GM21360 (cell line): ENCODE results near the gene MOGAT3.

Experiments
- ATAC-seq: cut with Tn5 transposase; IDR thresholded peaks from one replicate; pipeline ENCODE4 v1.9.1; 2021; ENCODE audit warnings: mild to moderate bottlenecking, moderate library complexity; ENCODE audit not compliant: unreplicated experiment

The MOGAT3 gene

DNA sequence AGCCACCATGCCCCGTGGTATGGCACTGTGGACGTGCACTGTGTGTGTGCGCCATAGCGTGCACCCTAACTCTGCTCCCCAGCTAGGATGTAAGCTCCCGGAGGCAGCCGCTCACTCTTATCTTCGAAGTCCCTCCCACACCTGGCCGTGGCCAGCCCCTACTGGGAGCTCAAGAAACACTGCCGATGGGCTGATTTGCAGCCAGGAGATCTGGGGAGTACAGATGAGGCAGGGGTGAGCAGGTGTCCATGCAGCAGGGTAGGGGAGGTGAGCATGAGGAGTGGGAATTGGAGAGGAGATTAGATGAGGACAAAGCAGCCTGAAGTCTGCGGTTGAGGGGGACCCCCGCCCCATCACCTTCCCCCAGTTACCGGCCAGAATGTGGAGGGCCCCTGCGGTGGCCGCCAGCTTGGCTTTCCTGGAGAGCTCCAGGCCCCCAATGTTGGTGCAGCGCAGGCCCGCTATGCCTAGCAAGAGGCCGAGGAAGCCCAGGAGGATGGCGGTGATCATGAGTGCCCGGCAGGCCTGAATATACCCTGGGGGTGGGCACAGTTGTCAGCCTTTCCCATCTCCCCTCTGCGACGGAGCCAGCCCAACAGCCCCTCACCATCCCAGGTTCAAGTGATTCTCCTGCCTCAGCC lies 33.2 kb upstream of the MOGAT3 start:
- ATAC-seq, result no peak

DNA sequence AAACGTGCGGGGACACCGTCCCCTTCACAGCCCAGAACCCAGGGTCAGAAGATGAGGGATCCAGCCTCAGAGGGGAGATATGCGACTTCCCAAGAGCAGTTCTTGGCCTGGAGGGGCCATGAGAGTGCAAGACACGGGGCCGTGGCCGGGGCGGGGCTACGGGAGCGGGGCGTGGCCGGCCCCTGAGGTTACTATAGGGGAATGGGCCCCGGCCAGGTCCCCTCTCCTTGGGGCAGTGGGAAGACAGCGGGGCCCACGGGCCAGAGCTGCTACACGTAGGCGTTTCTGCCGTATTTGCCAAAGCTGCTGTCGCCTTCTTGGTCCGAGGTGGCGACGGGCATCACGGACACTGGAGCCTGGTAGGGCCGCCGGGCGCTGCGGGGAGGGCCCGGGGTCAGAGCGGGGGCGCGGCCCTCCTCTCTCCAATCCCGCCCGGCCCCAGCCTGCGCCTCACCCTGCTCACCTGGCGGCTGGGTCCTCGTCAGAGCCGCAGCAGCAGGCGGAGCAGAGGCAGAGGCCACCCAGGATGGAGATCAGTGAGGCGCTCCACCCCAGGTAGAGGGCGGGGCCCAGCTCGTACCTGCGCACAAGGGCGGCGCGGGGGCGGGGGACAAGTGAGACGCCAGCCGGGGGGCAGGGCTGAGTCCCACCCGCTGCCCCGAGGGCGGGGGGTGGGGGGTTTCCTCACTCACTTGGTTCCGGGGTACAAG lies 31.5 kb upstream of the MOGAT3 start:
- ATAC-seq, result no peak

DNA sequence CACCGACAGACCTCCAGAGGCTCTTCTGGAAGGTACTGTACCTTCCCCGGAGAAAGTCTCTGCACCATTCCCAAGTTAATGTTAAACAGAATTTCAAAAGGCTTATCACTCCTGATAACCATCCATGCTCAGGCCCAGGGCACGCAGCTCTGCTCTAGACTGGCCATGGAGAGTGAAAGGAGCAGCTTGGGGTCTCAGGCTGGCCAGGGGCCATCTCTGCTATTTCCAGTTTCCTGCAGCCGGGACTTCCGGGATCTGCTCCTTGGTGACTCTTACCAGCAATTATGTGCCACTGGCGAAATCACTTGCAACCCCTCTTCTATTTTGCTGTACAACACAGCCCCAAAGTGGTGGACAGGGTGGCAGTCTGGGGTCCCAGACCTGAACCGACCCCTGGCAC lies 30.8 kb upstream of the MOGAT3 start:
- no peak for ATAC-seq

DNA sequence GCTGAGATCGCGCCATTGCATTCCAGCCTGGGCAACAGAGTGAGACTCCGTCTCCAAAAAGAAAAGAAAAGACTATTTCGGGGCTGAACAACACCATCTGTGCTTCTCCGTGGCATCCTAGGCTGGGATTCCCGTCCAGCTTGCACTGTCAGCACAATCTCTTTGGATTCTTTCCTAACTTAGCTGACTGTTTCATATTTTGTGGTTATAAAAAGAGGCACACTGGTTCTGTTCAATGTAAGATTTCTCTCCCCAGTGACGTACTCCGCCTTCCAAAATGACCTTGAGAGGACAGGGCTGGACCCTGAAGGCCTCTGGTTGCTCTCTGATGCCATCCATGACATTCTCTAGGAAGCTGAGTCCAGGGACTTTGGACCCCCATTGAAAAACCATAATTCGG lies 25.9 kb upstream of the MOGAT3 start:
- no peak for ATAC-seq

DNA sequence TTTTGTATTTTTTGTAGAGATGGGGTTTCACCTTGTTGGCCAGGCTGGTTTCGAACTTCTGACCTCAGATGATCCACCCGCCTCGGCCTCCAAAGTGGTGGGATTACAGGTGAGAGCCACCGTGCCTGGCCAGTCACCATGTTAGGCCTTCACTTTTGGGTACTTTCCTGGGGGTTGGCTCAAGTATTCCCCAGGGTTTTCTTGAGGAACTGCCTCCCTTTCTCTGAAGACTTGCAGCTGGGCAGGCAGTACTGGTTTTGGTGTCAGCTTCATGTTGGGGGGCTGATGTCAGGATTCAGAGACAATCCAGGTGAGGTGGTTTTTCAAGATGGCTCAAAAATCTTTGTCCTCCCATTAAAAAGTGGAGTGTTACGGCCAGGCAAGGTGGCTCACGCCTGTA lies 24.8 kb upstream of the MOGAT3 start:
- no peak for ATAC-seq

DNA sequence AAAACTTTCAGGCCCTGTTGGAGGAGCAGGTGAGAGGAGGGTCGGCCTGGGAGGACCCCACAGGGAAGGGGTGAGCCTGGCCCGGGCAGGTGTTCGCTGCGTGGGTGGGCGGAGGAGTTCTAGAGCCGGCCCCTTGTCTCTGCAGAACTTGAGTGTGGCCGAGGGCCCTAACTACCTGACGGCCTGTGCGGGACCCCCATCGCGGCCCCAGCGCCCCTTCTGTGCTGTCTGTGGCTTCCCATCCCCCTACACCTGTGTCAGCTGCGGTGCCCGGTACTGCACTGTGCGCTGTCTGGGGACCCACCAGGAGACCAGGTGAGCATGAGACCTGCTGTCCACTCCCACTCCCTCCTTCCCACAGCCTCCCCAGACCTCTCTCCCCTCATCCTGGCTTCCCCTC lies 22.7 kb upstream of the MOGAT3 start:
- no peak for ATAC-seq

DNA sequence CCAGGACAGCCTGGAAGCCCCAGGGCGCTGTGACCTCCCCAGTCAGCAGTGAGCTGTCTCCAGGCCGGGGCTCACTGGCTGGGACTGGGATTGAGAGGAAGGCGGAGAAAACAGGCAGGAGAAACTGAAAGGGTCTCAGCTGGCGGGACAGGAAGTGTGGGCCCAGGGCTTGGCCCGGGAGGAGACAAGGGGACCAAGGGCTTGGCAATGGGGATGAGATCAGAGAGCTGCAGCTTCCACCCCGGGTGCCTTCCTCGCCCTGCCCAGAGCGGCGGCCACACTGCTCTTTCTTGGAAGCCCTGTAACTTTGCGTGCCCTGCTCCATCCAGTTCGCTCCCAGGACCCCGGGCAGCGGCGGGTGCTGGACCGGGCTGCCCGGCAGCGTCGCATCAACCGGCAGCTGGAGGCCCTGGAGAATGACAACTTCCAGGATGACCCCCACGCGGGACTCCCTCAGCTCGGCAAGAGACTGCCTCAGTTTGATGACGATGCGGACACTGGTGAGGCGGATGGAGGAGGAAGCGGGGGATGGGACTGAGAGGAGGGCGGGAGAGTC lies 21.5 kb upstream of the MOGAT3 start:
- ATAC-seq, result no peak

DNA sequence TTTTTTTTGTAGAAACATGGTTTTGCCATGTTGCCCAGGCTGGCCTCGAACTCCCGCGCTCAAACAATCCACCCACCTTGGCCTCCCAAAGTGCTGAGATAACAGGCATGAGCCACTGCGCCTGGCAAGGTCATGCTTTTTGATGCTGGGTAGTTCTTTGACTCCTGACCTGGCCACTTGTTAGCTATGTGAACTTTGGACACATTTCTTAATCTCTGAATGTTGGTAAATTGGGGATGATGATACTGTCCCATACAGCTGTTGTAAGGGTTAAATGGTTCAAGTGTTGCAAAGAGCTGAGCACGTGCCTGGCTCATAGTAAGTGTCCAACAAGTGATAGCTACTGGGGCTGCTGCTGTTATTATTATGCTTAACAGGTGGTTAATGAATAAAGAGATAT lies 19.5 kb upstream of the MOGAT3 start:
- ATAC-seq, result no peak

DNA sequence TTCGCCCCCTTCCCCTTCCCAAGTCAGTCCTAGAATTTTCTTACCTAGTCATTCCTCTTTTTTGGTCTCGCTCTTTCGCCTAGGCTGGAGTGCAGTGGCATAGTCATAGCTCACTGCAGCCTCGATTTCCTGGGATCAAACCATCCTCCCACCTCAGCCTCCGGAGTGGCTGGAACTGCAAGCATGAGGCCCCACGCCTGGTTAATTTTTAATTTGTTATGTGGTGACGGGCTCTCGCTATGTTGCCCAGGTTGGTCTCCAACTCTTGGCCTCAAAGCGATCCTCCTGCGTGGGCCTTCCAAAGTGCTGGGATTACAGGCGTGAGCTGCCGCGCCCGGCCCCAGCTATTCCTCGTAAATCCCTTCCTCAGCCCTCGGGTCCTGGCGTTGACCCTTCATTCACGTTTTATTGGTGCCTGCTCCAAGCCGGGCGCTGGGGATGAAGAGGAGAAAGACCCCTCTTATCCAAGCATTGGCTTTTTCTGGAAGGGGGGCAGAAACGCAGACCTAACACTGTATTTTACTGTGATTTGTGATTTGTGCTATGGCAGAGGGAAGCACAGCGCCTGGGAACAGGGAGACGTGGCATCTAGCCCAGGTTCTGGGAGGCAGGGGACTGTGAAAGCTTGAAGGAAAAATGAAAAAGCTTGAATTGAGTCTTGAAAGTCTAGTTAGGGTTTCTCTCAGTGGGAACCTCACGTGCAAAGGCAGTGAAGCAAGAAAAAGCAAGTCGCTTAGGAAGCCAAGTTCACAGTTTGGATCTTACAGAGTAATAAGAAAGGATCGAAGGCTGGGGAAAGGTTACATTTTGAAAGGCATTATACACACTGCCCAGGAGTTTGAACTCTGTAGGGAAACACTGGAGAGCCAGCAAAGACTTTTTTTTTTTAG lies 17.6 kb upstream of the MOGAT3 start:
- no peak for ATAC-seq

DNA sequence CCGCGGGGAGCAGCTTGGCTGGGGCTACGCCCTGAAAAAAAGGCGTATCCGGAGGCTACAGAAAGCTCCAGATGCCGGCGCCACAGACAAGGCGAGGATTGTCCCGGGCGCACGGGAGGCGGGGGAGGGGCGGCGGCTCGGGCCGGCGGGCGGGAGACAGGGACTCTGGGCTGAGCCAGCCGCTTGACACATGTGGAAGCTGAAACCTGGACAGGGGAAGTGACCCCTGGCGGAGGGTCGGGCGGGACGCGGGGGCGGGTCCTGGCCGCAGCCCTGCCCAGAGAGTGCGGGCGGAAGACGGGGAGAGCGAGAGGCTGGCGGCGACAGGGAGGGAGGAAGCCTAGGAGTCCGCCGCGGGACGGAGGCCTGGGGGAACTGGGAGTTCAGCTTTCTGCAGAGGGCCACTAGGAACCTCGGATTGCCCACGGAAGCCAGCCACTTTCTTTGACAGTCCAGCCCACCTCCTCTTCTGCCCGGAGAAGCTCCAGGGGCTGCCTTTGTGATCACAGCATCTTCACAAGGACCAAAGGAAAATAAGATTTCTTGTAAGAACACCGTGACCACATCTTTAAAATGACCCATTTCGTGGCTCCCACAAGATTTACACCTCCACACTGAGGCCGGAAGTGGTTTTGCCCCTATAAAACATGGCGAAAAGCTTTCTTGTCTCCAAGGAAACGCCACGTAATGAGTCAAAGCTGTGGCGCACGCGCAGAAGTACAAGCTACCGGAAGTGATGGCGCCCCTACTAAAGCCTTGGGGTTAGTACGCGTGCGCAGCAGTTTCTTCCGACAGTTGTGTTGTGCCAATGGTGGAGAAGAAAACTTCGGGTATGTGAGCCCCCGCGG lies 16.8 kb upstream of the MOGAT3 start, which contains the start of the genes PLOD3 and ZNHIT1:
TSS of gene PLOD3 (minus strand) at position 194 of the 848 bp plus-strand sequence. CDS start 307 bp downstream, outside the sequence.
TSS of gene ZNHIT1 (plus strand) at position 778 of the 848 bp plus-strand sequence. CDS start at position 809, 31 bp downstream.
- peak; percentile 56 for ATAC-seq

DNA sequence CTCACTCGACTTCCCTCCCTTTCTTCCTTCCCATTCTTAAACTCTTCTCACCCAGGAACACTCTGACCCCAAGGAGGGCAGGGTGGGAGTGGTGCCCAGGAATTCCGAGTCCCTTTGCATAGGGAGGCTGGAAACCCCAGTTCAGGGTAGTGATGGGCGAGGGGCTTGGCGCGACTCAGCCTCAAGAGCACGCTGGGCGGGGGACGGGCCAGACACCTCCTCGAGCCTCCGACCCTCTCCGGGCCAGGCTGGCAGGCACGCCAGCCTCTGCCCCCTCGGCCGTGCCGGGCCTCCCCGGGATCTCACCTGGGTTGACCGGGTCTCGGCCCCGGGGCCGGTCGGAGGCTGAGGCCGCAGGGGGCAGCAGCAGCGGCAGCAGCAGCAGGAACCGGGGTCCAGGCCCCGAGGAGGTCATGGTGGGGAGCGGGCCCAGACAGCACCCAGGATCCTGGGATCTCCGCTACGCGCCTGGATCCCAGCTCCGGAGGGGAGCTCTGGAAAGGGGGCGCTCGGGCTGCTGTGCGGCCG lies 16.1 kb upstream of the MOGAT3 start:
- peak; percentile 20 for ATAC-seq

DNA sequence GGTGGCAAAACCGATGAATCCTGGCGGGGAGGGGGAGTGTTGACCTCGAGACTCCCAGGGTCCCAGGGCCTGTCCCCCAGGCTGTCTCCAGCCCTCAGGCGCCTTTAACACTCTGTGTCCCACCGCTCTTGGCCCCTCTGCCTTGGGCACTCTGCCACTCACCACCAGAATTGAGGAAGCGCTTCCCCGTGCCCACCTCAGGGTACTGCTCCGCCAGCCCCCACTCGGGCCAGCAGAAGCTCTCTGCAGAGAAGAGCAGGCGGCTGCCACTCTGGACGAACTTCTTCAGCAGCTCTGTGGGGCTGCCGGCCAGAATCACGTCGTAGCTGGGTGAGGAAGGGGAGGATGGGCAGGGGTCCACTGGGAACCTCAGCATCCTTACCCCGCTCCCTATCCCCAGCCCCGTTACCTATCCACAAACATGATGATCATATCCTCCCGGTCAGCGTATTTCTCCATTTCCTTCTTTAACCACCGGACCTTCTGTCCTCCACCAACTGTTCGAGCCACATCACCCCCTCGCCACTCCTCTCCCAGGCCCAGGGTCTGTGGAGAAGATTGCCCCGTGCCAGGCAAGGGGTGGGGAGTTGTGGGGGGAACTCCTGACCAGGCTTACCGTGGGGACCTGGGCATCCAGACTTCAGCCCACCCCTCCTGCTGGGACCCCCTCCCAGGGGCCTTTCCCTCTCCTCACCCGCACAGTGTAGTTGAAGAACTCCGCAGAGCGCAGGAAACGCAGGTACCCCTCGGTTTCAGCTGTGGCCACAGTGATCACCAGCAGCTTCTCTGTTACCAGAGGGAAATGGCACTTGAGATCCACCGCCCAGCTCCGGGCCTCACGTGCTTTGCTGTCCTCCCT lies 15.4 kb upstream of the MOGAT3 start:
- ATAC-seq, result no peak

DNA sequence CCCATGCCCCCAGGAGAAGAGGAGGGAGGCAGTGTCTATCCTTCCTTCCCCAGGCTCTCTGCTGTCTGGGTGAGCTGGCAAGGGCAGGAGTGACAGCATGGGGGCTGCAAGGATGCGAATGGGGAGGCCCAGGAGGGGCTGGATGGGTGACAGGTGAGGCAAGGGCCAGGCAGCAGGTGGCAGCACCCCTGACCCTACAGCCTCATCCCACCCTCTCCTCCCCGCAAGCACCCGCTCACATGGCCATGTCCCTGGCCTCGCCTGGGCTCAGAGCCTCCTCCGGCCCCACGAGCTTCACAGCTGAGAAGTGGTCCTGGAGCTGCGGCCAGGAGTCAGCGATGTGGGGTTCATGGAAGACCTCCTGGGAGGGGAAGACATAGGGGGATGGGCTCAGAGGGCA lies 11.2 kb upstream of the MOGAT3 start:
- no peak for ATAC-seq

DNA sequence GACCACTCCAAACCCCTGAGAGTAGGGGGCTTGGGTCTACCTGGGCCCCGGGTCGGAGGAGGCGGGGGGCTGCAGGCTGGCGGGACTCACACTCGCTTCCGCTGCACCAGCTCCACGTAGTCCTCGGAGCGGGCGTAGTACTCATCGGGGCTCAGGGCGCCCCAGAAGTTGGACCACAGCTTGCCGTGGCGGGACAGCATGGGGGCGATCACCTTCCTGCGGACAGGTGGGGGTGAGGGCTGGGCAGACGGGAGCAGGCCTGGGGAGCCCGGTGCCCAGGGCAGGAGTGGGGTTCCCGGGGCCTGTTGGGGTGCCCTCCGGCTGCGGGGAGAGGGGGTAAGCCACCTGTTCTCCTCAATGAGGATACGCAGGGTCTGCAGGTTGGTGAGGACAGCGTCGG lies 10.7 kb upstream of the MOGAT3 start:
- ATAC-seq, result no peak

DNA sequence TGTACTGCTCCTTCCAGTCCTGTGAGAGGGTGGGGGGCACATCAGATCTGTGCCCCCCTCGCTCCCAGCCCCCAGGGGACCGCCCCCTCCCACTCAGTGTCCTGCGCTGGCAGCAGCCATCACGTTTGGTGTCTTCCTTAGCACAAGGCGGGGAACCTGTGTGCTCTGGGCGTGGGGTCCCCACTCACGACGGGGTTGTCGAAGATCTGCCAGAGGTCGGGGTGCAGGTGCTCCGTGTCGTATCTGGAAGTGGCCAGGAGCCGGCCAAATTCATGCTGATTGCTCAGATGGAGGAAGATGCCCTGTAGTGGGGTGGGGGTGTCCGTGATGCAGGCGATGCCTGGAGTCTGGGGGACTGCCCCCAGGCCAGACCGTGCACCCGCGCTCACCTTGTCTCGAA lies 9.3 kb upstream of the MOGAT3 start:
- ATAC-seq, result no peak

DNA sequence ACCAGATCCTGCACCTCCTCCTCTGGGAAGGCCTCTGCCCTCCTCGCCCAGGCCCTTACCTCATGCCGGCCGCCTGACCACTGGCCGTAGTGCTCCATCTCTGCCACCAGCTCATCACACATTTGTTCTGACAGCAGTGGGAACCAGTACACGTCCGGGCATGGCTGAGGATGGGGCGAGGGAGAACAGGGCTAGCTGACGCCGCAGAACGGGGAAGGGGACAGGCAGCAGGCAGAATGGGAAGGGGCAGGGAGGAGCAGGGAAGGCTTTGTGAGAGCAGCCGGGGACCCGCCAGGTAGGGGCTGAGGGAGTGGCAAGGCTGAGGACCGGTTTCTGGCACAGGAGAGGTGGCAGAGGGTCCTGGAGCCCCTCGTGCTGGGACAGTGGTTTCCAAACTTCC lies 8.0 kb upstream of the MOGAT3 start:
- ATAC-seq, result no peak

DNA sequence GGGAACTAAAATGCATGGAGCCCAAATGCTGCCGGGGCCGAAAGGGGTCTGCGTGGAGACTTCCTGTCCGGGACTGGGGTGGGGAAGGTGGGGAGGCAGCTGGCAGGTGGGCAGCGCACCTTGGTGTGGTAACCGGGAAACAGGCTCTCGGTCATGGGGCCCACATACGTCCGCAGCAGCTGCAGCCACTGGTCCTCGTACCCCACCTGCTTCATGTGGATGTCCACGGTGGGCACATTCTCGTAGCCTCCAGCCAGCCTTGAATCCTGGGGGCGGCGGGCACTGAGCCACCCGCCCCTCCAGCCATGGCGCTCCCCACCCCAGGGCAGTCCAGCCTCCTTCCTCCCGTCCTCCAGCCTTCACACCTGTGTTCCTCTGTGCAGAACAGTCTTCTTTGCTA lies 6.6 kb upstream of the MOGAT3 start:
- no peak for ATAC-seq

DNA sequence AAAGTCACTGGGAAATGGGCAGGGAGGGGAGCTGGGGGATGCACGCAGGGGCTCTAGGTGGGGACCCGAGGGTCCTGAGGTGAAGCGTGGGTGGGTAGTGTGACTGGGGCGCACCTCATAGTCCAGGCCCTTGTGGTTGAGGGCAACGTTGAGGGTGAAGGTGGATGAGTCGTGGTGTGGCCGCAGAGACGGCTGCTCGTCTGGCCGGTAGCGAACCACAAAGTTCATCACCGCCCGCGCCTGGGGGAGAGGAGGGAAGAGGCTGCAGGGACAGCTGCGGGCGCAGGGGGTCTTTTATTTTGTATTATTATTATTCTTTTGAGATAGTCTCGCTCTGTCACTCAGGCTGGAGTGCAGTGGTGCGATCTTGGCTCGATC lies 5.8 kb upstream of the MOGAT3 start:
- ATAC-seq, result no peak
